ENCODE results near the gene LRMDA.
"Not testable (repeated sequence)": the region's sequence is repeated elsewhere in the genome, so short reads cannot be mapped to it uniquely, and the experiment has no call there.

Gene LRMDA

GRCh38 chr10:76141376-76141775 lies 710.0 kb downstream of the LRMDA start:
- Histone ChIP-seq H3K27ac (no peak overlapping the region), H3K4me1 (no peaks in the 10 kb centered on the region), H3K27me3 (no peaks in the 10 kb centered on the region), H3K36me3 (no peaks in the 10 kb centered on the region), H3K4me3 (no peak overlapping the region), H3K9ac (no peak overlapping the region), H3K9me3 (replicated peaks in 1 of 11) (no peaks in the 10 kb centered on the region), H4K20me1 (no peaks in the 10 kb centered on the region), H3K4me2 (no peak overlapping the region)
- TF ChIP-seq Cebpa-rat (IDR thresholded peaks at IDR 0.05): no peak

GRCh38 chr10:76148217-76148616 lies 716.8 kb downstream of the LRMDA start:
- not testable (repeated sequence) for H3K36me3 ChIP-seq, H3K9ac ChIP-seq, H3K27me3 ChIP-seq, H3K27ac ChIP-seq, H3K4me3 ChIP-seq, H3K4me1 ChIP-seq, H3K4me2 ChIP-seq, H4K20me1 ChIP-seq
- H3K9me3 ChIP-seq (replicated peaks in 1 of 11): peaks cover 0 to 11% (median 0%) of the 10 kb centered on the region in 11 experiments; a peak in 6 of 22 replicates

- H3K4me3 ChIP-seq: no peak overlapping the region
- no peaks in the 10 kb centered on the region for H3K4me1 ChIP-seq
- no peaks in the 10 kb centered on the region for H3K36me3 ChIP-seq
- H3K4me2 ChIP-seq: no peak overlapping the region
- H3K9me3 ChIP-seq (replicated peaks in 1 of 11): peaks cover 0 to 11% (median 0%) of the 10 kb centered on the region in 11 experiments; a peak in 6 of 22 replicates
- H3K27me3 ChIP-seq: no peaks in the 10 kb centered on the region
- H3K9ac ChIP-seq: no peak overlapping the region
- no peak for TF ChIP-seq Cebpa-rat (IDR thresholded peaks at IDR 0.05)
- H3K27ac ChIP-seq: no peak overlapping the region
- H4K20me1 ChIP-seq: no peaks in the 10 kb centered on the region
Observed at GRCh38 chr10:76149182-76149581, 717.8 kb downstream of the LRMDA start.

- Histone ChIP-seq H3K4me1 (no peaks in the 10 kb centered on the region), H3K9me3 (replicated peaks in 1 of 11) (peaks cover 0 to 11% (median 0%) of the 10 kb centered on the region in 11 experiments; a peak in 6 of 22 replicates), H3K9ac (no peak overlapping the region), H3K4me3 (no peak overlapping the region), H4K20me1 (no peaks in the 10 kb centered on the region), H3K27ac (no peak overlapping the region), H3K36me3 (no peaks in the 10 kb centered on the region), H3K4me2 (no peak overlapping the region), H3K27me3 (no peaks in the 10 kb centered on the region)
- TF ChIP-seq Cebpa-rat (IDR thresholded peaks at IDR 0.05): no peak
Observed at GRCh38 chr10:76149602-76150138, 718.2 kb downstream of the LRMDA start.

- H3K36me3 ChIP-seq: no peaks in the 10 kb centered on the region
- H3K4me1 ChIP-seq: no peaks in the 10 kb centered on the region
- no peak overlapping the region for H3K9ac ChIP-seq
- H3K4me3 ChIP-seq: no peak overlapping the region
- H3K27me3 ChIP-seq: no peaks in the 10 kb centered on the region
- no peaks in the 10 kb centered on the region for H4K20me1 ChIP-seq
- H3K4me2 ChIP-seq: no peak overlapping the region
- TF ChIP-seq Cebpa-rat (IDR thresholded peaks at IDR 0.05): no peak
- H3K27ac ChIP-seq: no peak overlapping the region
- H3K9me3 ChIP-seq (replicated peaks in 1 of 11): peaks cover 0 to 11% (median 0%) of the 10 kb centered on the region in 11 experiments; a peak in 6 of 22 replicates
Observed at GRCh38 chr10:76150139-76150875, 718.9 kb downstream of the LRMDA start.

DNA sequence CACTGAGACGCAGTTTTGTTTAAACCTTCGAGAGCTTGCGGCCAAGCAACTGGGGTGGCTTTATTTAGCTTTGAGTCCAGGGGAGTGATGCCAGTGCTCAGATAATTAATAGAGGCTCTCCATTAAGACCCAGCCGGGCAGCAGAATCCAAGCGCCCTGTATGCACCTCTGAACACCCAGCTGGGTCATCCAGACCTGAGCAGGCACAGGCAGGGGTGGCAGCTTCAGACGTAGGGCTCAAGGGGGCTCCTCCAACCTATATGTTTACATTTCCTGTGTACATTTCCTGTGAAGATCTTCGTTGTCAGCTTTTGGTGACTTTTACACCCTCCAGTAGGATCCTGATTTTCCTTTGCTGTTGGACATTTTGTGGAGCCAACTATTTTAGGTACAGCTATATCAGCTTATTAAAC lies 719.5 kb downstream of the LRMDA start:
- Histone ChIP-seq H3K27me3 (no peaks in the 10 kb centered on the region), H3K4me3 (no peak overlapping the region), H3K9me3 (replicated peaks in 1 of 11) (peaks cover 0 to 11% (median 0%) of the 10 kb centered on the region in 11 experiments; a peak in 6 of 22 replicates), H3K4me2 (no peak overlapping the region), H3K27ac (no peak overlapping the region), H3K36me3 (no peaks in the 10 kb centered on the region), H3K4me1 (no peaks in the 10 kb centered on the region), H3K9ac (no peak overlapping the region), H4K20me1 (no peaks in the 10 kb centered on the region)
- no peak for TF ChIP-seq Cebpa-rat (IDR thresholded peaks at IDR 0.05)

DNA sequence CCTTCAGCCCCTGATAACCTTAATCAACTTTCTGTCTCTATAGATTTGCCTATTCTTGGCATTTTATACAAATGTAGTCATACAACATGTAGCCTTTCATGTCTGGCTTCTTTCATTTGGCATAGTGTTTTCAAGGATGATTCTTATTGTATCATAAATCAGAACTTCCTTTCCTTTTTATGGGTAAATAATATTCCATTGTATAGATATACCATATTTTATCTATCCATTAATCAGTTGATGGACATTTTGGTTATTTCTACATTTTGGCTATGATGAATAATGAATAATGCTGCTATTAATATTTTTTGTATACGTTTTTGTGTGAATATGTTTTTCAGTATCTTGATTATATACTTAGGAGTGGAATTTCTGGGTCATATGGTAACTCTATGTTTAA lies 720.8 kb downstream of the LRMDA start:
- no peak for TF ChIP-seq Cebpa-rat (IDR thresholded peaks at IDR 0.05)
- H3K36me3 ChIP-seq: no peaks in the 10 kb centered on the region
- no peaks in the 10 kb centered on the region for H3K4me1 ChIP-seq
- no peak overlapping the region for H3K4me3 ChIP-seq
- no peak overlapping the region for H3K4me2 ChIP-seq
- no peak overlapping the region for H3K27ac ChIP-seq
- H3K9ac ChIP-seq: no peak overlapping the region
- no peaks in the 10 kb centered on the region for H3K27me3 ChIP-seq
- no peaks in the 10 kb centered on the region for H4K20me1 ChIP-seq
- peaks cover 0 to 11% (median 0%) of the 10 kb centered on the region in 11 experiments; a peak in 6 of 22 replicates for H3K9me3 ChIP-seq (replicated peaks in 1 of 11)

- H3K4me3 ChIP-seq: no peak overlapping the region
- no peak overlapping the region for H3K4me2 ChIP-seq
- TF ChIP-seq Cebpa-rat (IDR thresholded peaks at IDR 0.05): no peak
- no peaks in the 10 kb centered on the region for H4K20me1 ChIP-seq
- H3K27ac ChIP-seq: no peak overlapping the region
- H3K27me3 ChIP-seq: no peaks in the 10 kb centered on the region
- H3K9me3 ChIP-seq (replicated peaks in 1 of 11): peaks cover 0 to 11% (median 0%) of the 10 kb centered on the region in 11 experiments; a peak in 5 of 22 replicates
- no peaks in the 10 kb centered on the region for H3K4me1 ChIP-seq
- no peak overlapping the region for H3K9ac ChIP-seq
- no peaks in the 10 kb centered on the region for H3K36me3 ChIP-seq
Observed at GRCh38 chr10:76155961-76156360, 724.5 kb downstream of the LRMDA start.

DNA sequence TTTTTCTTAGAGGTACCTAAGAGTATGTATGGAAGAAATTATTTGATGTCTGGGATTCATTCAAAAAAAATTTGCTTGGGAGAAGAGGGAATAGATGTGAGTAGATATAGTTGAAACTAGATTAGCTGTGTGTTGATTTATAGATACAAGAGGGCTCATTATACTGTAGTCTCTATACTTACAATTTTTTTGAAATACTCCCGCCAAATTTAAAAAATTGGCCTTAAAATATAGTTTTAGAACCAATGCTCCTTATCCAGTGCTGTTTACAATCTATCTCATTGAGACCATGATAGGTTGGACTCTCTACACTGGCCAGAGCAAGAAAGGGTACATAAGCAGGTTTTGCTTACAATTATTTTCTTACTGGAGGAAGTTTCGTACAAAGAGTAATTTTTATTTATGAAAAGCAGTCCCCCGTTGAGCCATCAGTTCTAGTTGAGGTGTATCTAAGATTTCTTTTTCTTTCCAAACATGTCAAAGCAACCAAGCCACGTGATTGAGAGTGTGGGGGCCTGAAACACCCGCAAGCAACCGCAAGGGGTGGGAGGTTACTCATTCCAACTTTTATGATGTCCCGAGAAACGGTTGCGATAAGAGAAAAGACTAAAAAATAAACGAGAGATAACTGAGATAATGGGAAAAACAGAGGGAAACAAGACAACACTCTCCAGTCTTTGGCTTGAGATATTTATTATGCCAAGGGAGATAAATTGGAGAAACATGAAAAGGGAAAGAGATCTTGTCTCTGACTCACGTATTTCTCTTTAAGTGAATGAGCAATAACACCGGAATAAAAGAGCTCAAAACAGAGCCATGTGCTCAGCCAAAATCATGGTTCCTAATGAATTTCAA lies 729.2 kb downstream of the LRMDA start:
- H4K20me1 ChIP-seq: no peaks in the 10 kb centered on the region
- H3K36me3 ChIP-seq: no peaks in the 10 kb centered on the region
- H3K4me2 ChIP-seq: no peak overlapping the region
- no peak overlapping the region for H3K9ac ChIP-seq
- no peak overlapping the region for H3K4me3 ChIP-seq
- no peaks in the 10 kb centered on the region for H3K27me3 ChIP-seq
- TF ChIP-seq Cebpa-rat (IDR thresholded peaks at IDR 0.05): no peak
- no peak overlapping the region for H3K27ac ChIP-seq
- H3K9me3 ChIP-seq (replicated peaks in 1 of 11): peaks cover 0 to 8% (median 4%) of the 10 kb centered on the region in 11 experiments; a peak in 13 of 22 replicates
- no peaks in the 10 kb centered on the region for H3K4me1 ChIP-seq

Measured in BLaER1 treated with 17β-estradiol and CSF1 and Interleukin-3, amounts not matched to agents 10 nM and 100 nM (cell line).